IMR-90 (cell line): ENCODE results near the gene SRD5A1. TPM values are rescaled to one million over a fixed set of nuclear protein-coding genes. Genes with fewer than 3 reads are reported as not detected.

Source experiments
- ATAC-seq: fragments of 200-7000 bp; cut with Tn5 transposase; 2 replicates; pipeline ENCODE4 v1.9.1; 2020; ENCODE audit warnings: low read depth, mild to moderate bottlenecking, moderate library complexity
- BruUV-seq: library from RNA; stranded (reverse); fragments of 400-500 nt; replicated peaks from 2 replicates; lab custom pipeline; 2021; lab: Mats Ljungman, UMichigan
- CTCF ChIA-PET: fragments of 300-600 bp; formaldehyde crosslinking; extraction: SDS; loops from one replicate; lab custom pipeline; 2021; ENCODE audit warnings: antibody characterized with exemption; lab: Yijun Ruan, JAX
- POLR2A ChIA-PET: fragments of 300-600 bp; sonication (Branson Sonifier 250); formaldehyde crosslinking; loops from one replicate; lab custom pipeline; 2022; ENCODE audit warnings: antibody characterized with exemption; ENCODE audit not compliant: unreplicated experiment; lab: Charles Lee
- DNase-seq: peaks from one replicate; pipeline ENCODE4 v3.0.0; 2013
- H2AFZ ChIP-seq: replicated peaks from 2 replicates; pipeline ENCODE3; 2013; ENCODE audit warnings: low read length, mild to moderate bottlenecking; ENCODE audit not compliant: poor library complexity
- H2AK5ac ChIP-seq: 2 replicates; pipeline ENCODE4 v1.6.1; 2013; ENCODE audit warnings: low read depth, low read length, inconsistent platforms
- H2AK9ac ChIP-seq: replicated peaks from 2 replicates; pipeline ENCODE3; 2013; ENCODE audit warnings: mild to moderate bottlenecking, low read depth, low read length, moderate library complexity; ENCODE audit not compliant: poor library complexity
- H2BK120ac ChIP-seq: 2 replicates; pipeline ENCODE4 v1.6.1; 2013; ENCODE audit warnings: low read depth, low read length, inconsistent platforms
- H2BK15ac ChIP-seq: 3 replicates; pipeline ENCODE4 v1.6.1; 2013; ENCODE audit warnings: low read depth, low read length, inconsistent platforms
- H2BK20ac ChIP-seq: 2 replicates; pipeline ENCODE4 v1.6.1; 2013; ENCODE audit warnings: low read depth, mild to moderate bottlenecking, inconsistent platforms, low read length, moderate library complexity
- H2BK5ac ChIP-seq: 2 replicates; pipeline ENCODE4 v1.6.1; 2013; ENCODE audit warnings: mild to moderate bottlenecking, low read depth, low read length, inconsistent platforms; ENCODE audit not compliant: poor library complexity, severe bottlenecking
- H3K14ac ChIP-seq: replicated peaks from 2 replicates; pipeline ENCODE4 v1.6.1; 2013; ENCODE audit warnings: low read depth, low read length, inconsistent platforms
- H3K18ac ChIP-seq: 2 replicates; pipeline ENCODE4 v1.6.1; 2013; ENCODE audit warnings: low read depth, low read length, control low read depth
- H3K23ac ChIP-seq: 2 replicates; pipeline ENCODE4 v1.6.1; 2013; ENCODE audit warnings: low read depth, low read length, inconsistent platforms
- H3K27ac ChIP-seq: 2 replicates; pipeline ENCODE4 v1.5.1; 2013; ENCODE audit warnings: mild to moderate bottlenecking, control low read depth, low read length; ENCODE audit not compliant: insufficient read depth
- H3K27me3 ChIP-seq: 2 replicates; pipeline ENCODE4 v1.6.1; 2013; ENCODE audit warnings: low read length; ENCODE audit not compliant: control insufficient read depth, insufficient read depth
- H3K36me3 ChIP-seq: 2 replicates; pipeline ENCODE4 v1.6.1; 2013; ENCODE audit warnings: low read length, mixed read lengths; ENCODE audit not compliant: control insufficient read depth, insufficient read depth
- H3K4ac ChIP-seq: 2 replicates; pipeline ENCODE4 v1.6.1; 2013; ENCODE audit warnings: low read depth, low read length, inconsistent platforms
- H3K4me1 ChIP-seq: 2 replicates; pipeline ENCODE4 v1.6.1; 2013; ENCODE audit warnings: low read length, mixed read lengths; ENCODE audit not compliant: control insufficient read depth, insufficient read depth
- H3K4me2 ChIP-seq: 2 replicates; pipeline ENCODE4 v1.6.1; 2013; ENCODE audit warnings: low read depth, mild to moderate bottlenecking, control low read depth, low read length, moderate library complexity
- H3K4me3 ChIP-seq: 2 replicates; pipeline ENCODE4 v1.5.1; 2013; ENCODE audit warnings: low read depth, mild to moderate bottlenecking, control low read depth, low read length, moderate library complexity; ENCODE audit not compliant: insufficient read depth
- H3K56ac ChIP-seq: 2 replicates; pipeline ENCODE4 v1.6.1; 2013; ENCODE audit warnings: low read length, inconsistent platforms; ENCODE audit not compliant: insufficient read depth; ENCODE audit errors: extremely low read depth
- H3K79me1 ChIP-seq, 2 experiments: 2 replicates each; pipeline ENCODE4 v1.6.1; 2013; ENCODE audit warnings: low read length in 2 of 2, inconsistent platforms in 1 of 2, low read depth in 1 of 2
- H3K9ac ChIP-seq: 2 replicates; pipeline ENCODE4 v1.6.1; 2013; ENCODE audit warnings: low read depth, low read length, control low read depth
- H3K9me1 ChIP-seq: 2 replicates; pipeline ENCODE4 v1.6.1; 2013; ENCODE audit warnings: low read length, inconsistent platforms; ENCODE audit not compliant: insufficient read depth
- H3K9me3 ChIP-seq: 2 replicates; pipeline ENCODE4 v1.6.1; 2013; ENCODE audit warnings: low read length; ENCODE audit not compliant: control insufficient read depth, insufficient read depth
- H4K20me1 ChIP-seq: 2 replicates; pipeline ENCODE4 v1.6.1; 2013; ENCODE audit warnings: low read length, inconsistent platforms; ENCODE audit not compliant: insufficient read depth
- H4K5ac ChIP-seq: 2 replicates; pipeline ENCODE4 v1.6.1; 2013; ENCODE audit warnings: mild to moderate bottlenecking, low read depth, low read length, control low read depth
- H4K8ac ChIP-seq, 2 experiments: 2 replicates each; pipeline ENCODE4 v1.6.1; 2013; ENCODE audit warnings: low read depth in 2 of 2, low read length in 2 of 2, control low read depth in 1 of 2, inconsistent platforms in 1 of 2
- H4K91ac ChIP-seq: 2 replicates; pipeline ENCODE4 v1.6.1; 2013; ENCODE audit warnings: low read depth, low read length, inconsistent platforms; ENCODE audit not compliant: insufficient read depth
- BHLHE40 ChIP-seq: fragments of 150-350 bp; IDR thresholded peaks from 2 replicates; pipeline ENCODE4 v1.6.1; 2016; ENCODE audit warnings: mild to moderate bottlenecking, low read depth, low read length
- CEBPB ChIP-seq: IDR thresholded peaks from 2 replicates; pipeline ENCODE4 v1.6.1; 2012; ENCODE audit warnings: low read depth, low read length, improper control_type of control experiment
- RAD21 ChIP-seq: IDR thresholded peaks from 2 replicates; pipeline ENCODE4 v1.6.1; 2012; ENCODE audit warnings: low read length, improper control_type of control experiment
- WGBS, 2 experiments: methylation state at CpG; one replicate each; pipeline versions ENCODE4 v1.1.5 to v1.1.7; 2013; ENCODE audit warnings: missing lambda C conversion rate in 2 of 2; ENCODE audit not compliant: insufficient read length in 1 of 2; ENCODE audit errors: extremely low coverage in 2 of 2; 5-methylcytosine and 5-hydroxymethylcytosine counted together
- dilution Hi-C: fragments of 300-500 bp; cut with HindIII; formaldehyde crosslinking; loops from one replicate; pipeline ENCODE4 v1.14.3; 2018; ENCODE audit warnings: low sequenced_read_pairs; ENCODE audit not compliant: unreplicated experiment
- in situ Hi-C: fragments of 300-500 bp; cut with MboI; formaldehyde crosslinking; loops from 3 replicates; pipeline ENCODE4 v1.14.3; 2019; ENCODE audit warnings: low sequenced_read_pairs, inconsistent platforms, mixed read lengths
- intact Hi-C: fragments of 100-400 bp; cut with micrococcal nuclease; formaldehyde crosslinking; loops from 2 replicates; pipeline ENCODE4 v1.10.0; 2022
- polyA plus RNA-seq, 3 experiments: library from polyadenylated mRNA; depleted of rRNA; stranded (reverse); fragments of >200 nt; gene quantifications; 2 replicates each; pipeline ENCODE4 v1.2.3, GENCODE V29; 2012; ENCODE audit warnings: low replicate concordance in 1 of 3
- total RNA-seq: library from RNA; depleted of rRNA; stranded (reverse); fragments of >200 nt; gene quantifications from 2 replicates; pipeline ENCODE4 v1.2.3, GENCODE V29; 2012; rRNA removed

SRD5A1 gene
- total and polyA plus RNA-seq, 2 of the 4 experiments (the other 2 are of a cell fraction): 6.3 to 18.2 TPM

DNA sequence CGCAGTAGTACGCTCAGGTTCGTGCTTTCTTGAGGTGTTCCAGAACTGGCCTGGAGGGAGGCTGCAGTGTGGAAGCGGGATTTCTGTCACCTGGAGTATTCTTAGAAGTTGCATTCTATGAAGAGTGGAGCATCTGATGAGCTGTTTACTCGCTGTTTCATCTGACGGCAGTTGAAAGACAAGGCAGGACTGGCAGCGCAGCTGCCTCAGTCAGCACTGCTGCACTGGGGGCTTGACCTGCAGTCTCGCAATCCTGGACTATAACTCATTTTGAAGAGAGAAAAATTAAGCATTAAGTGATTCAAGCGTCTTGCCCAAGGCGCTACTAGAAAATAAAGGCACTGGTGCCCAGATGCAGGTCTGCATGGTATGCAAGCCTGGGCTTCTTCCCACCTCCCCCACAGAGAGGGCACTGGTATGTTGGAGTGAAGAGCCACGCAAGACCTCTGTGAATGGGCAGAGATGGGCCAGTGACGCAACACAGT is 90.6 kb downstream of the SRD5A1 start:
- no peak overlapping the region for H2BK20ac ChIP-seq
- H3K27me3 ChIP-seq: no peaks in the 10 kb centered on the region
- in situ Hi-C loops: no loop called here
- H3K14ac ChIP-seq: no peak overlapping the region
- H3K23ac ChIP-seq: no peak overlapping the region
- peaks cover 51% of the 10 kb centered on the region for H3K4me1 ChIP-seq
- intact Hi-C loops: no loop called here
- 80% methylated on average over 2 of the region's 12 CpGs; no CpG with 5 or more reads in 1 of the 2 experiments for WGBS, 2 experiments
- no peak overlapping the region for H4K8ac ChIP-seq
- no peak overlapping the region for H2AFZ ChIP-seq
- no peak overlapping the region for H2BK5ac ChIP-seq
- no peak overlapping the region for H2BK120ac ChIP-seq
- TF ChIP-seq CEBPB (peak; percentile 22; the same call in 1 of the 2 replicates), BHLHE40 (no peak), RAD21 (no peak)
- no peak overlapping the region for H3K18ac ChIP-seq
- no peak for DNase-seq
- H3K4me2 ChIP-seq: no peak overlapping the region
- peaks cover 5% of the 10 kb centered on the region for H3K36me3 ChIP-seq
- H4K20me1 ChIP-seq: peaks cover 93% of the 10 kb centered on the region
- H3K9ac ChIP-seq: no peak overlapping the region
- no peak overlapping the region for H2AK5ac ChIP-seq
- H4K5ac ChIP-seq: no peak overlapping the region
- ATAC-seq: no peak
- no peak overlapping the region for H3K56ac ChIP-seq
- no peak overlapping the region for H3K4ac ChIP-seq
- H3K9me1 ChIP-seq: peaks cover 64% of the 10 kb centered on the region
- H3K4me3 ChIP-seq: no peak overlapping the region
- H3K9me3 ChIP-seq: no peaks in the 10 kb centered on the region
- BruUV-seq: no TSS peak
- dilution Hi-C loops: no loop called here
- POLR2A ChIA-PET: no interaction called here
- no peak overlapping the region for H3K27ac ChIP-seq
- H2BK15ac ChIP-seq: no peak overlapping the region
- CTCF ChIA-PET: no interaction called here
- H3K79me1 ChIP-seq: peaks cover 0 to 80% of the 10 kb centered on the region in 2 experiments; a peak in 2 of 4 replicates
- no peak overlapping the region for H4K91ac ChIP-seq
- no peak overlapping the region for H2AK9ac ChIP-seq

Other genes with a start within 250 kb of the SRD5A1 start
- not detected in 2 replicates for gene UBE2QL1, start 184.6 kb upstream of the SRD5A1 start, total RNA-seq
- not detected in 2 replicates for gene UBE2QL1, start 184.6 kb upstream of the SRD5A1 start, polyA plus RNA-seq (2012; rRNA removed)
- 51.1 and 55.5 TPM in 2 replicates for gene NSUN2, start 396 bp upstream of the SRD5A1 start, total RNA-seq
- 55.6 and 61.1 TPM in 2 replicates for gene NSUN2, start 396 bp upstream of the SRD5A1 start, polyA plus RNA-seq (2012; rRNA removed)
- gene TENT4A, start 80.0 kb downstream of the SRD5A1 start, total RNA-seq: 5.9 and 8.6 TPM in 2 replicates
- gene TENT4A, start 80.0 kb downstream of the SRD5A1 start, polyA plus RNA-seq (2012; rRNA removed): 17.2 and 19.8 TPM in 2 replicates